Stomach smooth muscle (tissue), 2 donors: ENCODE measurements around the gene PDE3B.
"Not testable (repeated sequence)": the region's sequence is repeated elsewhere in the genome, so short reads cannot be mapped to it uniquely, and the experiment has no call there.

Source experiments
- H3K27ac ChIP-seq: one replicate; pipeline ENCODE4 v1.7.0; 2013; ENCODE audit warnings: mild to moderate bottlenecking, low read length, inconsistent platforms
- H3K27me3 ChIP-seq, 2 donors: one replicate each; pipeline ENCODE4 v1.7.0; 2013; ENCODE audit warnings: low read length in 2 of 2; ENCODE audit not compliant: insufficient read depth in 2 of 2, control insufficient read depth in 1 of 2
- H3K36me3 ChIP-seq, 2 donors: one replicate each; pipeline ENCODE4 v1.7.0; 2013; ENCODE audit warnings: low read length in 2 of 2; ENCODE audit not compliant: control insufficient read depth in 2 of 2, insufficient read depth in 2 of 2
- H3K4me1 ChIP-seq: one replicate; pipeline ENCODE4 v1.7.0; 2013; ENCODE audit warnings: low read length; ENCODE audit not compliant: control insufficient read depth, insufficient read depth
- H3K4me3 ChIP-seq, 2 donors: one replicate each; pipeline ENCODE4 v1.7.0; 2013; ENCODE audit warnings: low read length in 2 of 2
- H3K9ac ChIP-seq, 2 donors: one replicate each; pipeline ENCODE4 v1.7.0; 2013; ENCODE audit warnings: low read length in 2 of 2, mild to moderate bottlenecking in 1 of 2
- H3K9me3 ChIP-seq, 2 donors: one replicate each; pipeline ENCODE4 v1.7.0; 2013; ENCODE audit warnings: low read length in 2 of 2; ENCODE audit not compliant: control insufficient read depth in 2 of 2
- donor health status: healthy.
- donor health status: Pancreatic carcinoma.

PDE3B gene

DNA sequence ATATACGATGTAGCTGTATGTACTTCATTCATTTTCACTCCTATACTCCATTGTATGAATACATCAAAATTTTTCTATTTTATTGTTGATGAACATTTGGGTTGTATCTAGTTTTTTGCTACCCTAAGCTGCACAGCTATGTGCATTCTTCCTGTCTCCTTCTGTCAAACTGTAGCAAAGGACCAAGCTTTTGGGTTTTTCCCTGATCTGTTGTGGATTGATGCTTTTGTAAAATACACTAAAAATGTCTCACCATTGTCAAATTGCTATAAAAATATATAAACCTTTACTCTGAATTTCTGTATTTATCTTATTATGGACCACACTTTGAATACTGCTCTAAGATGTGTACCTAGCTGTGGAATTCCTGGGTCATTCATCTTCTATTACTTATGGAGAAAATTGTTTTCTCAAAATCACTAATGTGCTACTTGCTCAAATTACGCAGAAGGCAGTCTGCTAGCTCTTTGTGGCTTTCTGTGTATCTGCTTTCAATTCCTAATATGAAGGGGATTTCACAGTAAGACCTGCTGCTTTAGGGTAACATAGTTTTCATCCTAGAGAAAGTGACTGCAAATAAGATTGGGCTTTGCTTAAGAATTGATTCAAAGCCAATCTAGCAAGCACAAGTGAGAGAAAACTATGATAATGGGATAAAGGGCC is 125.1 kb downstream of the PDE3B start:
- Histone ChIP-seq H3K4me3 (no peak overlapping the region), H3K36me3 (no peaks in the 10 kb centered on the region), H3K27ac (no peak overlapping the region), H3K4me1 (no peaks in the 10 kb centered on the region), H3K9ac (no peak overlapping the region), H3K27me3 (no peaks in the 10 kb centered on the region), H3K9me3 (no peaks in the 10 kb centered on the region)

DNA sequence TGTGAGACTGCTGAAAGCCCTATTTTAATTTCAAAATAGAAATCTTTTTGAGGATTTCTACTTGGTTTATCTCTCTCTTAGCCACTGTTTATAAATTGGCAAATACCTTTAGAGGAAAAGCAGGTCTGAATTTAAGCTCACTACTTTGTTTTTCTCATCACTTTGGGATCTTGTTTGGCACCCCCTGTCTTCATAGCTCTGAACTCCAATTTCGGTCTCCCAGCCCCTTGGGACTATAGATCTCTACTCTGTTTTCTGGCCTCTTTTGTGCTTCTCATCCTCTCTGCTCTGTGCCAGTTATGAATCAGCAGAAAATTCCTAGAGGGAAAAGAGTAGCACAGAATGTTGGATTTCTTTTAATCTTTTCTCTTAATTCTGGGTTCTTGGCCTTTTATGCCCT is 130.2 kb downstream of the PDE3B start:
- H3K9ac ChIP-seq, result no peak overlapping the region
- H3K4me3 ChIP-seq, result no peak overlapping the region
- no peaks in the 10 kb centered on the region for H3K27me3 ChIP-seq
- no peaks in the 10 kb centered on the region for H3K9me3 ChIP-seq
- H3K4me1 ChIP-seq, result no peaks in the 10 kb centered on the region
- H3K27ac ChIP-seq, result no peak overlapping the region
- H3K36me3 ChIP-seq, result no peaks in the 10 kb centered on the region

DNA sequence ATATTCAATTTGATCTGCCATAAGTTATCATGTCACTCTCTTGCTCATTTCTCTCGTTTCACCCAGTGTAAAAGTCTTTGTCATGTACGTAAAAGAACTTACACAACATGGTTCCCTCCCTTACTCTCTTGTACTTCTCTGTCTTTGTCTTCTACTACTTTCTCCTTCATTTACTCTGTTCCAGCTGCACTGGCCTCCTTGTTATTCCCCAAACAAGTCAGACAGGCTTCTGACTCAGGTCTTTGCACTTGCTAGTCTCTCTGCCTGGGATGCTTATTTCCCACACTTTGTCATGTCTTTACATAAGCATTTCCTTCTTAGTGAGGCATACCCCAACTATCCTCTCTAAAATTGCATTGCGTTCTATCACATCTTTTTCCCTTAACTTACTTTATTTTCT is 131.1 kb downstream of the PDE3B start:
- H3K9me3 ChIP-seq, result no peaks in the 10 kb centered on the region
- no peaks in the 10 kb centered on the region for H3K27me3 ChIP-seq
- no peak overlapping the region for H3K27ac ChIP-seq
- H3K4me3 ChIP-seq, result no peak overlapping the region
- no peak overlapping the region for H3K9ac ChIP-seq
- H3K4me1 ChIP-seq, result no peaks in the 10 kb centered on the region
- no peaks in the 10 kb centered on the region for H3K36me3 ChIP-seq

DNA sequence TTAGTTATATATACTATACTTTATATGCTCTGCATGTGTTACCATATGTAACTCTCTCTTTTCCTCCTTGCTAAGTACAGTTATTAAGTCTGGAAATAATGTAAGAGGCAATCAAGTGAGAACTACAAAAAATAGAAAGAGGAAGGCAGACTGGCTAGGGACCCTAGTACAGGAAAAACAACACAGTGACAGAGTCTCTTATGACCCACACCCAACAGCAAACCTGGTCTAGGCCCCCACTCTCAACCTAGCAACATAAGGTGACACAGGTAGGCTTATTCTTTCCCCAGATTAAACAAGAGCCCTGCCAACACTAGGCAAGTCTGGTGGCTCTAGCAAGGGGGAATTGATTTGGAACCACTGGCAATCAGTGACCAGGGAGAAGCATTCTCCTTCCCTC is 132.3 kb downstream of the PDE3B start:
- H3K36me3 ChIP-seq, result no peaks in the 10 kb centered on the region
- no peaks in the 10 kb centered on the region for H3K27me3 ChIP-seq
- no peaks in the 10 kb centered on the region for H3K9me3 ChIP-seq
- no peak overlapping the region for H3K4me3 ChIP-seq
- H3K4me1 ChIP-seq, result no peaks in the 10 kb centered on the region
- no peak overlapping the region for H3K27ac ChIP-seq
- no peak overlapping the region for H3K9ac ChIP-seq

DNA sequence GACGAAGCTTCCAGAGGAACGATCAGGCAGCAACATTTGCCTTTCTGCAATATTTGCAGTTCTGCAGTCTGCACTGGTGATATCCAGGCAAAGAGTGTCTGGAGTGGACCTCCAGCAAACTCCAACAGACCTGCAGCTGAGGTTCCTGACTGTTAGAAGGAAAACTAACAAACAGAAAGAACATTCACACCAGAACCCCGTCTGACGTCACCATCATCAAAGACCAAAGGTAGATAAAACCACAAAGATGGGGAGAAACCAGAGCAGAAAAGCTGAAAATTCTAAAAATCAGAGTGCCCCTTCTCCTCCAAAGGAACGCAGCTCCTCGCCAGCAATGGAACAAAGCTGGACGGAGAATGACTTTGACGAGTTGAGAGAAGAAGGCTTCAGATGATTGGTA is 134.9 kb downstream of the PDE3B start:
- not testable (repeated sequence) for H3K27me3 ChIP-seq, H3K9me3 ChIP-seq, H3K4me1 ChIP-seq, H3K36me3 ChIP-seq, H3K4me3 ChIP-seq, H3K9ac ChIP-seq, H3K27ac ChIP-seq

DNA sequence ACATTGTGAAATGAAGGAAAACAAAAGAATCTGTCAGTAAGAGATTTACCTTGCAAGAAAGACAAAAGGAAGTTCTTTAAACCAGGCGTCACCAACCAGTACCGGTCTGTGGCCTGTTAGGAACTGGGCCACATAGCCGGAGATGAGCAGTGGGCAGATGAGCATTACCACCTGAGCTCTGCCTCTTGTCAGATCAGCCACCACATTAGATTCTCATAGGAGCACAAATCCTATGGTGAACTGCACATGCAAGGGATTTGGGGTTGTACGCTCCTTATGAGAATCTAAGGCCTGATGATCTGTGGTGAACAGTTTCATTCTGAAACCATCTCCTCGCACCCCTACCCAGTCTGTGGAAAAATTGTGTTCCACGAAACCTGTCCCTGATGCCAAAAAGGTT is 140.2 kb downstream of the PDE3B start:
- H3K27ac ChIP-seq, result no peak overlapping the region
- no peaks in the 10 kb centered on the region for H3K4me1 ChIP-seq
- no peaks in the 10 kb centered on the region for H3K27me3 ChIP-seq
- H3K36me3 ChIP-seq, result no peaks in the 10 kb centered on the region
- no peaks in the 10 kb centered on the region for H3K9me3 ChIP-seq
- H3K4me3 ChIP-seq, result no peak overlapping the region
- no peak overlapping the region for H3K9ac ChIP-seq

DNA sequence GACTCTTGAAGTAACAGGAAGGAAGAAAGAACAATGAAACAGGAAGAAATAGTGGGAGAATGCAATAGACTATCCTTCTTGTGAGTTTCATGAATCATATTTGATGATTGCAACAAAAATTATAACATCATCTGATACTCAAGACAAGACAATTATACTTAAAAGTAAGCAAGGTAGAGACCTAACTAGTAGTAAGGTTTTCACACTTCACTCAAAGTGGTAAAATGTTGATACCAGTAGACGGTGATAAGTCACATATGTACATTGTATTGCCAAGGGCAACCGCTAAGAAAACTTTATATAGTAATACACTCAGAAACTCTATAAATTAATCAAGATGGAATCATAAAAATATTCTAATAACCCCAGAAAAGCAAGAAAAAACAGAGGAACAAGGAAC is 140.6 kb downstream of the PDE3B start:
- Histone ChIP-seq H3K4me1 (no peaks in the 10 kb centered on the region), H3K27ac (no peak overlapping the region), H3K4me3 (no peak overlapping the region), H3K27me3 (no peaks in the 10 kb centered on the region), H3K9me3 (no peaks in the 10 kb centered on the region), H3K36me3 (no peaks in the 10 kb centered on the region), H3K9ac (no peak overlapping the region)

DNA sequence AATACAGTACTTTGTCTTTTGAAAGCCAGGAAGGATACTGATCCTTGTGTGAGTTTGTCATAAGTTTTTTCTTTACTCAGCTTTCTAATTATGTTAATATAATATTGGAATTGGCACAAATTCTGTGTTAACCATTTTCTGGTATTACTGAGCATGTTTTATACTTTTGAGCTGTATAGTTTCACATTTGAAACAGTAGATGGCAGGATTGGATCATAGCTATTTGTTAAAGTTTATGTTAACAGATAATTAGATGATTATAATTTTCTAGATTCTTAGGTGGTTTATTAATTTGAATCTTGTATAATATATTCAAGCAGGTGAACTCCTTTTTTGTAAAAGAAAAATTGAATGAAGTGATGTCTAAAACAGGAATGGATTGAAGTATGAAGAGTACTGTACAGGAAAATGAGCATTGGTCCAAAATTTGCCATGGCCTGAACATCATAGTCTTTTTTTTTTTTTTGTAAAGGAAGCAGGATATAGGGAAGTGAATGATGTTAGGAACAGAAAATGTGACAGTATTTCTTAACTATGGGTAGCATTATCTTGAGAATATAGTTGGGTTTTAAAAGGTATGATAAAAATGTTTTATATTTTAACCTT is 146.4 kb downstream of the PDE3B start:
- no peaks in the 10 kb centered on the region for H3K27me3 ChIP-seq
- no peaks in the 10 kb centered on the region for H3K9me3 ChIP-seq
- H3K4me3 ChIP-seq, result no peak overlapping the region
- no peaks in the 10 kb centered on the region for H3K36me3 ChIP-seq
- no peak overlapping the region for H3K27ac ChIP-seq
- no peaks in the 10 kb centered on the region for H3K4me1 ChIP-seq
- H3K9ac ChIP-seq, result no peak overlapping the region

DNA sequence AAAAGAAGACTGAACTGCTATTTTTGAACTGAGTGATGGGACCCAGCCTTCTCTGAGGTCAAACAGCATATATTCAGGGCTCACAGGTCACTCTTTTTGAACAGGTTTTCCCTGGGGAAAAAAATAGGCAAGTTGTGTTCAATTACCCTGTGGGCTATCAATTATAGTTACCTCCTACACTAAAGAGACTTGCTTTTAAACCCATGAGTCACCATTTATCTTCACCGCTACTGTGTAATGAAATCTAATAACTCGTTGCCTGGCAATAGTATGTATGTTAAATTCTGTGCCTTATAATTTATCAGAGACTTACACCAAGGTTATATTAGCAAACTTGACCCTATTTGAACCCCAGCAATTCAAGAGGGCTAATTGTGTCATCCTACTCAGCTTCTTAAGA is 149.9 kb downstream of the PDE3B start:
- Histone ChIP-seq H3K4me1 (no peaks in the 10 kb centered on the region), H3K9me3 (no peaks in the 10 kb centered on the region), H3K36me3 (no peaks in the 10 kb centered on the region), H3K9ac (no peak overlapping the region), H3K4me3 (no peak overlapping the region), H3K27me3 (no peaks in the 10 kb centered on the region), H3K27ac (no peak overlapping the region)

DNA sequence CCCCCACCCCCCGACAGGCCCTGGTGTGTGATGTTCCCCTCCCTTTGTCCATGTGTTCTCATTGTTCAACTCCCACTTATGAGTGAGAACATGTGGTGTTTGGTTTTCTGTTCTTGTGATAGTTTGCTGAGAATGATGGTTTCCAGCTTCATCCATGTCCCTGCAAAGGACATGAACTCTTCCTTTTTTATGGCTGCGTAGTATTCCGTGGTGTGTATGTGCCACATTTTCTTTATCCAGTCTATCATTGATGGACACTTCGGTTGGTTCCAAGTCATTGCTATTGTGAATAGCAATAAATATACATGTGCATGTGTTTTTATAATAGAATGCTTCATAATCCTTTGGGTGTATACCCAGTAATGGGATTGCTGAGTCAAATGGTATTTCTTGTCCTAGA is 152.4 kb downstream of the PDE3B start:
- H3K9ac ChIP-seq, H3K4me3 ChIP-seq, H3K36me3 ChIP-seq, H3K27ac ChIP-seq, H3K4me1 ChIP-seq, H3K9me3 ChIP-seq, H3K27me3 ChIP-seq: not testable (repeated sequence)

DNA sequence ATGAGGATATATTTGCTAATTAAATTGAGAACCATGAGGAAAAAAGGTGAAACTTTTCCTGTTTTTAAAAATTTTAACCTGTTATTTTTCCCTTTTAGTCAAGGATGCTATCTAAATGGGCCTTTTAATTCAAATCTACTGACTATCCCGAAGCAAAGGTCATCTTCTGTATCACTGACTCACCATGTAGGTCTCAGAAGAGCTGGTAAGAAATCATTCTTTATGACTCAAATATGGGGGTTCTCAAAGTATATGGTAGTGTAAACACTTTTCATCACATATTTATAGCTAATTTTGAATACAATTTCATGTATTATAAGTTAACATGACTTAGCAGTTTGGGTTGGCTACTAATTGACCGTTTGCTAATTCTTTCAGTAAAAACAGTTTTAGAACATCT is 160.2 kb downstream of the PDE3B start:
- Histone ChIP-seq H3K9ac (no peak overlapping the region), H3K27ac (no peak overlapping the region), H3K4me1 (no peaks in the 10 kb centered on the region), H3K4me3 (no peak overlapping the region), H3K36me3 (no peaks in the 10 kb centered on the region), H3K9me3 (no peaks in the 10 kb centered on the region), H3K27me3 (no peaks in the 10 kb centered on the region)
